ENCODE results near the gene KRT85.

Gene KRT85

DNA sequence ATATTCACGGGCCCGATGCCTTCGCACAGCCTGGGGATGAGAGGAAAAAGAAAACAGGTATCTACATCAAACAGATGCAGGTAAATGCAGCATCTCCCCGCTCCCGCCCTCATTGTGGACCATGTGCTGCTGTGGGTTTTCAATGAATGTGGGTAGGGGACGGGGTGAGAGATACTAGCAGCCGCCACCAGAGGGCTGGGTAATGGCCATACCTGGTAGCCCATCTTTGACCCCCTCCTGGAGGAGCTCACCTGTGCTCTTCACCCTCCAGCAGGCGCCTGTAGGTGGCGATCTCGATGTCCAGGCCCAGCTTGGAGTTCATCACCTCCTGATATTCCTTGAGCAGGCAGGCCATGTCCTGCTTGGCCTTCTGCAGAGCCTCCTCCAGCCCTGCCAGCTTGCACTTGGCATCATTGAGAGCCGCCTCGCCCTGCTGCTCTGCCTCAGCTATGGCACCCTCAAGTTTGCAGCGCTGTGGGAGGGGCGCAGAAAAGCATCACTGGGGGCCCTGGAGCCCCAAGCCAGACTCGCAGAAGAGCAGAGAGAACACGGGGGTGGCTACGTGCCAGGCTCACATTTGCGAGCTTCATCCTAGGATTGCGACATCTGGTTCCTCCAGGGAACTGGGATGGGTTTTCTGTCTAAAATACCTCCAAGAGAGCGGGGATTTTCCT, 28.6 kb upstream of the KRT85 start:
- peak; percentile 60 to 65 for DNase-seq (ENCODE audit: low read depth in 2 of 2)
- TF ChIP-seq, protein P1, sequence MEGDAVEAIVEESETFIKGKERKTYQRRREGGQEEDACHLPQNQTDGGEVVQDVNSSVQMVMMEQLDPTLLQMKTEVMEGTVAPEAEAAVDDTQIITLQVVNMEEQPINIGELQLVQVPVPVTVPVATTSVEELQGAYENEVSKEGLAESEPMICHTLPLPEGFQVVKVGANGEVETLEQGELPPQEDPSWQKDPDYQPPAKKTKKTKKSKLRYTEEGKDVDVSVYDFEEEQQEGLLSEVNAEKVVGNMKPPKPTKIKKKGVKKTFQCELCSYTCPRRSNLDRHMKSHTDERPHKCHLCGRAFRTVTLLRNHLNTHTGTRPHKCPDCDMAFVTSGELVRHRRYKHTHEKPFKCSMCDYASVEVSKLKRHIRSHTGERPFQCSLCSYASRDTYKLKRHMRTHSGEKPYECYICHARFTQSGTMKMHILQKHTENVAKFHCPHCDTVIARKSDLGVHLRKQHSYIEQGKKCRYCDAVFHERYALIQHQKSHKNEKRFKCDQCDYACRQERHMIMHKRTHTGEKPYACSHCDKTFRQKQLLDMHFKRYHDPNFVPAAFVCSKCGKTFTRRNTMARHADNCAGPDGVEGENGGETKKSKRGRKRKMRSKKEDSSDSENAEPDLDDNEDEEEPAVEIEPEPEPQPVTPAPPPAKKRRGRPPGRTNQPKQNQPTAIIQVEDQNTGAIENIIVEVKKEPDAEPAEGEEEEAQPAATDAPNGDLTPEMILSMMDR (IDR thresholded peaks at IDR 0.05; ENCODE audit: low read depth, low read length): peak; percentile 35
- no peak overlapping the region for H3K4me3 ChIP-seq (replicated peaks in 1 of 2; ENCODE audit: low read depth in 2 of 2, low read length in 2 of 2)

DNA sequence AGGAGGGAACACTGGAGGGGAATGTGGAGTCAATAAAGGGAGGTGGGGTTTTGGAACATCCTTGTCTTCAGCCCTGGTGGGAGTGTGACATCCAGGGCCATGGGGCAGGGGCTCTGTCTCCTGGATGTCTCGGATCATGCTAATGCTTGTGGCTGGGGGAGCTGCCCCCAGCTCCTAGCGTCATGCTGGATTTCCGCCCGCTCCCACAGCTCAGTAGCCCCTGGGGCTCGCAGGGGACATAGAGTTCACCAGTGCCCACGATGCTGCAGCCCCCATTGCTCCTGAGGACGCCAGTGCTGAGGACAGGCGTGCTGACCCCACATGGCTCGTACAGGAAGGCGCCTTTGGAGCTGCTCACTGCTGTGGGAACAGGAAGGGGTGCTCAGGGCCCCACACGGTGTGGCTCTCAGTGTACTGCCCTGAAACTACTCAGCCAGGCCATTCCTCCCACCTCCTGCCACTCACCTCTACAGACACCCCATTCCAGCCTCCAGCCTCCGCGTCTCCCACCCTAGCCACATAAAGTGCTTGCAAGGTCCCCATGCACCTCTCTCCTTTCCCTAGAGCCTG, 27.6 kb upstream of the KRT85 start:
- H3K4me3 ChIP-seq (replicated peaks in 1 of 2; ENCODE audit: low read depth in 2 of 2, low read length in 2 of 2): no peak overlapping the region
- no peak for DNase-seq (ENCODE audit: low read depth in 2 of 2)
- TF ChIP-seq, protein P1 (IDR thresholded peaks at IDR 0.05; ENCODE audit: low read depth, low read length): no peak

- TF ChIP-seq, protein P1 (IDR thresholded peaks at IDR 0.05; ENCODE audit: low read depth, low read length): no peak
- DNase-seq (ENCODE audit: low read depth in 2 of 2): no peak
- H3K4me3 ChIP-seq (replicated peaks in 1 of 2; ENCODE audit: low read depth in 2 of 2, low read length in 2 of 2): no peak overlapping the region
Observed at GRCh38 chr12:52392465-52393007, 25.3 kb upstream of the KRT85 start.

GRCh38 chr12:52391618-52392002, 24.3 kb upstream of the KRT85 start:
- DNase-seq (ENCODE audit: low read depth in 2 of 2): peak; percentile 16 to 51
- TF ChIP-seq, protein P1 (IDR thresholded peaks at IDR 0.05; ENCODE audit: low read depth, low read length): no peak
- H3K4me3 ChIP-seq (replicated peaks in 1 of 2; ENCODE audit: low read depth in 2 of 2, low read length in 2 of 2): no peak overlapping the region

GRCh38 chr12:52390739-52391617, 23.7 kb upstream of the KRT85 start:
- TF ChIP-seq, protein P1 (IDR thresholded peaks at IDR 0.05; ENCODE audit: low read depth, low read length): peak; percentile 90
- H3K4me3 ChIP-seq (replicated peaks in 1 of 2; ENCODE audit: low read depth in 2 of 2, low read length in 2 of 2): no peak overlapping the region
- DNase-seq (ENCODE audit: low read depth in 2 of 2): peak; percentile 36 to 66

GRCh38 chr12:52389313-52390207, 22.3 kb upstream of the KRT85 start:
- peak; percentile 24 to 32 for DNase-seq (ENCODE audit: low read depth in 2 of 2)
- TF ChIP-seq, protein P1 (IDR thresholded peaks at IDR 0.05; ENCODE audit: low read depth, low read length): no peak
- no peak overlapping the region for H3K4me3 ChIP-seq (replicated peaks in 1 of 2; ENCODE audit: low read depth in 2 of 2, low read length in 2 of 2)

All from cardiac fibroblast (primary cell).